Measurements from ENCODE around the gene ISOC2.
"Not testable (repeated sequence)": the region's sequence is repeated elsewhere in the genome, so short reads cannot be mapped to it uniquely, and the experiment has no call there.

Gene ISOC2

GRCh38 chr19:55426042-55426441 lies 35.4 kb downstream of the ISOC2 start:
- H3K9me3 ChIP-seq (ENCODE audit: control insufficient read depth, low read length): no peaks in the 10 kb centered on the region
- H3K4me3 ChIP-seq (ENCODE audit: low read length): no peak overlapping the region
- no peaks in the 10 kb centered on the region for H3K36me3 ChIP-seq (ENCODE audit: control insufficient read depth, insufficient read depth, low read length, severe bottlenecking)
- DNase-seq (ENCODE audit: low read depth): no peak
- H3K27me3 ChIP-seq (replicated peaks; ENCODE audit: control insufficient read depth, insufficient read depth, low read length): peaks cover 38% of the 10 kb centered on the region
- H3K9ac ChIP-seq (ENCODE audit: low read length): no peak overlapping the region
- no peaks in the 10 kb centered on the region for H3K4me1 ChIP-seq (ENCODE audit: control insufficient read depth, insufficient read depth, low read length)

DNA sequence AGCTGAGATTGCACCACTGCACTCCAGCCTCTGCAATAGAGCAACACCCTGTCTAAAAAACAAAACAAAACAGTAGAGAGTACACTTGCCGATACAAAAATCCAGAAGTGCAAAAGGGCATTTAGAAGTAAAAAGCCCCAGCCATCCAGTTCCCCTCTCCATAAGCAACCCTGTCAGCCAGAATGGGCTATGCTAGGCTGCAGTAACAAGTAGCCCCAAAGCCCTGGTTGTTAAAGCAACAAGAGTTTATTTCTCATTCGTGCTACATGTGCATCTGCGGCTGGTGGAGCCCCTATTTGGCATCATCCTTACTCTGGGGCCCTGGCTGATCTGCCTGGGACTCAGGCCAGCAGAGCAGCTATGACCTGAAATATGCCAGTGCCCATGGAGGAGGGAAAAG lies 36.9 kb downstream of the ISOC2 start:
- Histone ChIP-seq H3K4me1 (ENCODE audit: control insufficient read depth, insufficient read depth, low read length) (no peaks in the 10 kb centered on the region), H3K9ac (ENCODE audit: low read length) (no peak overlapping the region), H3K9me3 (ENCODE audit: control insufficient read depth, low read length) (no peaks in the 10 kb centered on the region), H3K27me3 (replicated peaks; ENCODE audit: control insufficient read depth, insufficient read depth, low read length) (peaks cover 35% of the 10 kb centered on the region), H3K36me3 (ENCODE audit: control insufficient read depth, insufficient read depth, low read length, severe bottlenecking) (no peaks in the 10 kb centered on the region), H3K4me3 (ENCODE audit: low read length) (no peak overlapping the region)
- no peak for DNase-seq (ENCODE audit: low read depth)

DNA sequence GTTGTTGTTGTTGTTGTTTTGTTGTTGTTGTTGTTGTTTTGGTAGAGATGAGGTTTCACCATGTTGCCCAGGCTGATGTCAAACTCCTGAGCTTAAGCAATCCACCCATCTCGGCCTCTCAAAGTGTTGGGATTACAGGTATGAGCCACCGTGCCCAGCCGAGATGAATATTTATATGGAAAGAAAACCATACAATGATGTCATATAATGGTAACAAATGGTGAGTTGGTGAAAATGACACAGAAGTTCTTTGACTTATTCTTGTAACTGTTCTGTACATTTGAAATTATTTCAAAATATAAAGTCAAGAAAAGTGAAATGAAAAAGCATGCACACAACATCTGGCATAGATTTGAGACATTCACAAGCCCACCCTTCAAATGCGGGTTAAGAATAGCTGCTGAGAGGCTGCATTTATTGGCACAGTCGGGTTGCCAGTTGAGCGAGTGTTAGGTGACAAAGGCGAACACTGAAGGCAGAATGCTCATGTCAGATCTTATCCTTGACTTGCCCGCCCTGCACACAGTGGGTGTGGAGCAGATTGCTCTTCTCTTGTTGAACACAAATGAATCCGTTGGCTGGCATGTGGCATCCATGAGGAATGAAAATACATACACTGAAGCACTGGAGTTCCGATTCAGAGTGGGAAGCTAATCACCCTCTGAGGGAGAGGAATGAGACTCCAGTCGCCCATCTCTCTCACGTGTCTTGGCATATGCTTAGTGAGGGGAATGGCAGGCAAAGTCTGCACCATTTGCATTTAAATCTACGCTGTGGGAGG lies 38.0 kb downstream of the ISOC2 start:
- DNase-seq (ENCODE audit: low read depth): no peak
- no peak overlapping the region for H3K9ac ChIP-seq (ENCODE audit: low read length)
- no peak overlapping the region for H3K4me3 ChIP-seq (ENCODE audit: low read length)
- peaks cover 30% of the 10 kb centered on the region for H3K27me3 ChIP-seq (replicated peaks; ENCODE audit: control insufficient read depth, insufficient read depth, low read length)
- no peaks in the 10 kb centered on the region for H3K9me3 ChIP-seq (ENCODE audit: control insufficient read depth, low read length)
- H3K36me3 ChIP-seq (ENCODE audit: control insufficient read depth, insufficient read depth, low read length, severe bottlenecking): no peaks in the 10 kb centered on the region
- H3K4me1 ChIP-seq (ENCODE audit: control insufficient read depth, insufficient read depth, low read length): no peaks in the 10 kb centered on the region

GRCh38 chr19:55421281-55421680 lies 40.2 kb downstream of the ISOC2 start:
- peaks cover 27% of the 10 kb centered on the region for H3K27me3 ChIP-seq (replicated peaks; ENCODE audit: control insufficient read depth, insufficient read depth, low read length)
- not testable (repeated sequence) for H3K4me1 ChIP-seq (ENCODE audit: control insufficient read depth, insufficient read depth, low read length); H3K4me3 ChIP-seq (ENCODE audit: low read length); H3K9ac ChIP-seq (ENCODE audit: low read length); H3K9me3 ChIP-seq (ENCODE audit: control insufficient read depth, low read length); H3K36me3 ChIP-seq (ENCODE audit: control insufficient read depth, insufficient read depth, low read length, severe bottlenecking); DNase-seq (ENCODE audit: low read depth)

DNA sequence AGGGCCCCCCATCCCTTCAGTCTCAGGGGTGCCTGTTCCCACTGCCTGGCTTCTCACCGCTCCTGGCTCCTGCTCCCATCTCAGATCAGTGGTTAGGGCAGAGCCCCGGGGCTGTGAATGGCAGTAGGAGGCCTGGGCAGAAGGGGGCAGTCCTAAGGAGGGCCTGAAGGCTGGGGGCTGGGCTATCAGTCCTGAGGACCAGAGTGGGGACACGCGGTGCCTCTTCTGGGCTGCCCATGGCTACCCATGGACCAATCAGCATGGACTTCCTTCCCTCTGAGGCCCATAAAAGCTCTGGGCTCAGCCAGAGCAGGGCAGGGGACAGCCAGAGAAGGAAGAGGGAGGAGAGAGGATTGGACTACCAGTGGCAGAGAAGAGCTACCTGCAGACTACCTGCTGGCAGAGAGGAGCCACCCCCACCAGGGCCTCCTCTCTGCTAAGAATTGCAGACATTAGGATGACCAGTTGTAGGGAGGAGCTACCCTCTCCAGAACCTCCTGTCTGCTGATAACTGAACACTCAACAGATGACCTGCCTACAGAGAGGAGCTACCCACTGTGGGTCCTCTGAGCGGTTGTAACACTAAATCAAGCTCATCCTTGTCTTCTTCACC lies 41.7 kb downstream of the ISOC2 start:
- no peaks in the 10 kb centered on the region for H3K36me3 ChIP-seq (ENCODE audit: control insufficient read depth, insufficient read depth, low read length, severe bottlenecking)
- peaks cover 18% of the 10 kb centered on the region for H3K27me3 ChIP-seq (replicated peaks; ENCODE audit: control insufficient read depth, insufficient read depth, low read length)
- H3K4me3 ChIP-seq (ENCODE audit: low read length): no peak overlapping the region
- no peak overlapping the region for H3K9ac ChIP-seq (ENCODE audit: low read length)
- no peak for DNase-seq (ENCODE audit: low read depth)
- no peaks in the 10 kb centered on the region for H3K9me3 ChIP-seq (ENCODE audit: control insufficient read depth, low read length)
- no peaks in the 10 kb centered on the region for H3K4me1 ChIP-seq (ENCODE audit: control insufficient read depth, insufficient read depth, low read length)

- Histone ChIP-seq H3K9me3 (ENCODE audit: control insufficient read depth, low read length) (no peaks in the 10 kb centered on the region), H3K4me3 (ENCODE audit: low read length) (no peak overlapping the region), H3K36me3 (ENCODE audit: control insufficient read depth, insufficient read depth, low read length, severe bottlenecking) (no peaks in the 10 kb centered on the region), H3K27me3 (replicated peaks; ENCODE audit: control insufficient read depth, insufficient read depth, low read length) (peaks cover 18% of the 10 kb centered on the region), H3K9ac (ENCODE audit: low read length) (no peak overlapping the region), H3K4me1 (ENCODE audit: control insufficient read depth, insufficient read depth, low read length) (no peaks in the 10 kb centered on the region)
- DNase-seq (ENCODE audit: low read depth): no peak
Observed at GRCh38 chr19:55419103-55419502, 42.3 kb downstream of the ISOC2 start.

DNA sequence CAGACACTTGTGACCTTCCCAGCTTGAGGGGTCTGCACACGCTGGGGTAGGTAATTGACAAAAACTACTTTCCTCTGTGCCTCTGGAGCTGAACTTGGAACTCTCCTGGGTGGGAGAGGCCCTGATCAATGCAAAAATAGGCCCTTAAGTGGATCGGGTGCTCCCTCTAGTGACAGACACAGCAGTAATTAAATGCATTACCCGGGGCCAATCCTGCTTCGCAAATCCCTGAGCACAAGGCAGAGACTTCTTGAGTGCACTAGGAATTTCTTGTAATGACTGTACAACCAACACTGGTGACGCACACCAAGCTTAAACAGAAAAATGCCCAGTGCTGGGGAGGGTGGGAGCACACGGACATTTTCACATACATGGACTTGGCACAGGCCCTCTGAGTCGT lies 43.3 kb downstream of the ISOC2 start:
- Histone ChIP-seq H3K4me1 (ENCODE audit: control insufficient read depth, insufficient read depth, low read length) (no peaks in the 10 kb centered on the region), H3K9me3 (ENCODE audit: control insufficient read depth, low read length) (no peaks in the 10 kb centered on the region)
- peak; percentile 92 for DNase-seq (ENCODE audit: low read depth)

GRCh38 chr19:55410168-55410567 lies 51.3 kb downstream of the ISOC2 start:
- no peak overlapping the region for H3K9ac ChIP-seq (ENCODE audit: low read length)
- H3K4me3 ChIP-seq (ENCODE audit: low read length): no peak overlapping the region

More for the DNA sequence above, 43.3 kb downstream of the ISOC2 start:
- H3K4me3 ChIP-seq (ENCODE audit: low read length): no peak overlapping the region
- H3K36me3 ChIP-seq (ENCODE audit: control insufficient read depth, insufficient read depth, low read length, severe bottlenecking): no peaks in the 10 kb centered on the region
- H3K9ac ChIP-seq (ENCODE audit: low read length): no peak overlapping the region
- H3K27me3 ChIP-seq (replicated peaks; ENCODE audit: control insufficient read depth, insufficient read depth, low read length): peaks cover 13% of the 10 kb centered on the region

DNA sequence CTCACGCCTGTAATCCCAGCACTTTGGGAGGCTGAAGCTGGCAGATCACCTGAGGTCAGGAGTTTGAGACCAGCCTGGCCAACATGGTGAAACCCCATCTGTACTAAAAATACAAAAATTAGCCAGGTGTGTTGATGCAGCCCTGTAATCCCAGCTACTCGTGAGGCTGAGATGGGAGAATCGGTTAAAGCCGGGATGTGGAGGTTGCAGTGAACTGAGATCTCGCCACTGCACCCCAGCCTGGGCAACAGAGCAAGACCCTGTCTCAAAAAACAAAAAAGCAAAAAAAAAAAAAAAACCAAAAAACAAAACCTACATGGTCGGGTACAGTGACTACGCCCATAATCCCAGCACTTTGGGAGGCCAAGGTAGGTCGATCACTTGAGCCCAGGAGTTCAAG lies 52.3 kb downstream of the ISOC2 start:
- not testable (repeated sequence) for H3K4me3 ChIP-seq (ENCODE audit: low read length); H3K9ac ChIP-seq (ENCODE audit: low read length); H3K9me3 ChIP-seq (ENCODE audit: control insufficient read depth, low read length); H3K27me3 ChIP-seq (replicated peaks; ENCODE audit: control insufficient read depth, insufficient read depth, low read length); DNase-seq (ENCODE audit: low read depth)
- peaks cover 15% of the 10 kb centered on the region for H3K36me3 ChIP-seq (ENCODE audit: control insufficient read depth, insufficient read depth, low read length, severe bottlenecking)
- peaks cover 17% of the 10 kb centered on the region for H3K4me1 ChIP-seq (ENCODE audit: control insufficient read depth, insufficient read depth, low read length)

More at GRCh38 chr19:55410168-55410567, 51.3 kb downstream of the ISOC2 start:
- DNase-seq (ENCODE audit: low read depth): no peak
- H3K4me1 ChIP-seq (ENCODE audit: control insufficient read depth, insufficient read depth, low read length): peaks cover 17% of the 10 kb centered on the region
- H3K27me3 ChIP-seq (replicated peaks; ENCODE audit: control insufficient read depth, insufficient read depth, low read length): no peaks in the 10 kb centered on the region
- H3K36me3 ChIP-seq (ENCODE audit: control insufficient read depth, insufficient read depth, low read length, severe bottlenecking): peaks cover 11% of the 10 kb centered on the region
- no peaks in the 10 kb centered on the region for H3K9me3 ChIP-seq (ENCODE audit: control insufficient read depth, low read length)

DNA sequence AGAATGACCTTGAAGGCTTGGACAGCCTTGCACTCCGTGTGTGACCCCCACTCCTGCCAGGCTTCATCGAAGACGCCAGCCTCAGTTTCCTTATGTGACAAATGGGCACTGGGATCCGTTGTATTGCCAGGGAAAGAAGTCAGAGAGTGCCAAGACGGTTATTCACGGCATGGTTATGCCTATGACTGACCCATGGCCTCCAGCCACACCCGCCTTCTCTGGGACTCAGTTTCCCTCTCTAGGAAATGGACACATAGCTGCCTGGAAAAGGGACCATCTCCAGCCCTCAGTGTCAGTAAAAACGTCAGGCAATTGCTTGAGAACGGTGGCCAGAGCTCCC lies 52.9 kb downstream of the ISOC2 start:
- H3K36me3 ChIP-seq (ENCODE audit: control insufficient read depth, insufficient read depth, low read length, severe bottlenecking): peaks cover 20% of the 10 kb centered on the region
- H3K4me3 ChIP-seq (ENCODE audit: low read length): peak overlapping the region; percentile 87
- no peaks in the 10 kb centered on the region for H3K9me3 ChIP-seq (ENCODE audit: control insufficient read depth, low read length)
- no peak for DNase-seq (ENCODE audit: low read depth)
- peak overlapping the region; percentile 85 for H3K9ac ChIP-seq (ENCODE audit: low read length)
- no peaks in the 10 kb centered on the region for H3K27me3 ChIP-seq (replicated peaks; ENCODE audit: control insufficient read depth, insufficient read depth, low read length)
- peaks cover 17% of the 10 kb centered on the region for H3K4me1 ChIP-seq (ENCODE audit: control insufficient read depth, insufficient read depth, low read length)

GRCh38 chr19:55407800-55408532 lies 53.5 kb downstream of the ISOC2 start:
- peaks cover 25% of the 10 kb centered on the region for H3K36me3 ChIP-seq (ENCODE audit: control insufficient read depth, insufficient read depth, low read length, severe bottlenecking)
- H3K27me3 ChIP-seq (replicated peaks; ENCODE audit: control insufficient read depth, insufficient read depth, low read length): no peaks in the 10 kb centered on the region
- peak; percentile 100 for DNase-seq (ENCODE audit: low read depth)
- H3K4me3 ChIP-seq (ENCODE audit: low read length): peak overlapping the region; percentile 87
- H3K9me3 ChIP-seq (ENCODE audit: control insufficient read depth, low read length): no peaks in the 10 kb centered on the region
- peaks cover 17% of the 10 kb centered on the region for H3K4me1 ChIP-seq (ENCODE audit: control insufficient read depth, insufficient read depth, low read length)
- H3K9ac ChIP-seq (ENCODE audit: low read length): peak overlapping the region; percentile 91

All from adipocyte (in vitro differentiated cells).